GM21390 (cell line): ENCODE data around the gene FBRSL1.
"Not testable (repeated sequence)": the region's sequence is repeated elsewhere in the genome, so short reads cannot be mapped to it uniquely, and the experiment has no call there.

Experiments
- ATAC-seq: cut with Tn5 transposase; IDR thresholded peaks from one replicate; pipeline ENCODE4 v1.9.1; 2021; ENCODE audit not compliant: unreplicated experiment

FBRSL1 gene

GRCh38 chr12:132453361-132454192 is 36.4 kb upstream of the FBRSL1 start:
- no peak for ATAC-seq

GRCh38 chr12:132454193-132454932 is 35.6 kb upstream of the FBRSL1 start:
- ATAC-seq, result no peak

GRCh38 chr12:132454933-132455418 is 35.0 kb upstream of the FBRSL1 start:
- ATAC-seq, result no peak

DNA sequence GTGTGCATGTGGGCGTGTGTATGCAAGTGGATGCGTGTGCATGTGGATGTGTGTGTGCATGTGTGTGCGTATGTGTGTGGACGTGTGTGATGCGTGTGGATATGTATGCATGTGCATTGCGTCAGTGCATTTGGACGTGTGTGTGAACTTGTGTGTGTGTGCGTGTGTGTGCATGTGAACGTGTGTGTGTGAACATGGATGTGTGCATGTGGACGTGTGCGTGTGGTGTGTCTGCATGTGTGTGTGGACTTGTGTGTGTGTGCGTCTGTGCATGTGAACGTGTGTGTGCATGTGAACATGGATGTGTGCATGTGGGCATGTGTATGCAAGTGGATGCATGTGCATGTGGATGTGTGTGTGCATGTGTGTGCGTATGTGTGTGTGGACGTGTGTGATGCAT is 34.4 kb upstream of the FBRSL1 start:
- no peak for ATAC-seq

GRCh38 chr12:132456186-132456943 is 33.6 kb upstream of the FBRSL1 start:
- no peak for ATAC-seq

DNA sequence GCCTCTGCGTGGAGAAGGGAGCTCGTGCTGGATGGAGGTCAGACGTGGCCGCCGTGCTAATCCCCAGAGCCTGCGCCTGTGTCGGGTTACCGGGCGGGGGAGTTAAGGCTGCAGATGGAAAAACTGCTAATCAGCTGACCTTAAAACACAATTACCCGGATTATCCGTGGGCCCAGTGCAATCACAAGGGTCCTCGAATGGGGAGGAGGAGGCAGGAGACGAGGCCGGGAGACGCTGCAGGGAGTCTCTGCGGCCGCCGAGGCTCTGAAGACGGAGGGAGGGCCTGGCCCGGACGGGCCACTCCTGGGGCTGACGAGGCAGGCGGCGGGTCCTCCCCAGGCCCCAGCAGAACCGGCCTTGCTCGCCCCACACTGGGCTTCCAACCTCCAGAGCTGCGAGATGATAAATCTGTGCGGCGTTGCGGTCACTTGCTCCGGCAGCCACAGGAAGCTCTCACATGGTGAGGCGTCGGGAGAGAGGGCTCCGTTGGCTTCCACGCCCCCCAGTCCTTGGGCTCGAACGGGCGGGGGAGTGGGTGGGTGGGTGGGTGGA is 32.9 kb upstream of the FBRSL1 start:
- no peak for ATAC-seq

DNA sequence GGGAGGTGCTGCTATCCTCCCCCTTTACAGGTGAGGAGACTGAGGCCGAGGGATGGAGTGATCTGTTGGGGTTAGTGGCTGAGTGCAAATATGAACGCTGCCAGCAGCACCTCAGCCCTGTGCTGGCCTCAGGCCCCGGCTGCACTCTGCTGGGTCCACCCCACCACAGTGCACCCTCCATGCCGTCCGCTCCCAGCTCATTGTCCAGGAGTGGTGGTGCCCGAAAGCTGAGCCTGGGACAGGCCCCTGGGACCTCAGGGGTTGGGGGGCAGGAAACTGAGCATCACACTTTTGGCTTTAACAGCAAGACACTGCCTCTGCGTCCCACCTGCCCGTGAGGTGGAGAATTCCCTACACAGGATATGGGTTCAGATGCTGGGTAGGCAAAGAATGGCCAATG is 31.5 kb upstream of the FBRSL1 start:
- no peak for ATAC-seq

- ATAC-seq, result no peak
Observed at GRCh38 chr12:132458846-132459641, 30.9 kb upstream of the FBRSL1 start.

- ATAC-seq, result no peak
Observed at GRCh38 chr12:132460571-132460970, 29.4 kb upstream of the FBRSL1 start.

GRCh38 chr12:132461526-132461925 is 28.4 kb upstream of the FBRSL1 start:
- ATAC-seq, result no peak

DNA sequence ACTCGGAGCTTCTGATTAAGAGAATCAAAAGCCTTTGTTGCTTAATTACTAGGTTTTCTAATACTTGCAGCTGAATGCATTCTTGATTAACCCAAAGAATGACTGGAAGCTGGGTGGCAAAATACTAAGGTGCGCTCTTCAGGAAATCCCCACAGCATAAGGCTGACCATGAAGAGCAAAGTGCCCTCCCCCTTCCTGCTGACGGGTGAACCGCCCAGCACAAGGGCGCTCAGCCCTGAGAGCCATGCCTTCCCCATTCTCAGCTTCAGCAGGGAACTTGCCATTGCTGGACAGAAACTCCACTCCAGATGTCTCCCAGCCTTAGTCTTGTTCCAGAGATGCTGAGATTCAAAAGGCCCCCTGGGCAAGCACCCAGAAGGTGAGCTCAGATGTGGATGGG is 27.2 kb upstream of the FBRSL1 start:
- ATAC-seq, result no peak

- ATAC-seq, result not testable (repeated sequence)
Observed at GRCh38 chr12:132463284-132463924, 26.5 kb upstream of the FBRSL1 start.

DNA sequence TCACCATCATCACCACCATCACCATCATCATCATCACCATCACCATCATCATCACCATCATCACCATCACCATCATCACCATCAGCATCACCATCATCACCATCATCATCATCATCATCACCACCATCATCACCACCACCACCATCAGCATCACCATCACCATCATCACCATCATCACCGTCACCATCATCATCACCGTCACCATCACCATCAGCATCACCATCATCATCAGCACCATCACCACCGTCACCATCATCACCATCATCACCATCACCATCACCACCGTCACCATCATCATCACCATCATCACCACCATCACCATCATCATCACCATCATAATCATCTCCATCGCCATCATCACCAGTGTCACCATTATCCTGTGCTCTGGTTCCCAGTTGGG is 25.6 kb upstream of the FBRSL1 start:
- not testable (repeated sequence) for ATAC-seq

DNA sequence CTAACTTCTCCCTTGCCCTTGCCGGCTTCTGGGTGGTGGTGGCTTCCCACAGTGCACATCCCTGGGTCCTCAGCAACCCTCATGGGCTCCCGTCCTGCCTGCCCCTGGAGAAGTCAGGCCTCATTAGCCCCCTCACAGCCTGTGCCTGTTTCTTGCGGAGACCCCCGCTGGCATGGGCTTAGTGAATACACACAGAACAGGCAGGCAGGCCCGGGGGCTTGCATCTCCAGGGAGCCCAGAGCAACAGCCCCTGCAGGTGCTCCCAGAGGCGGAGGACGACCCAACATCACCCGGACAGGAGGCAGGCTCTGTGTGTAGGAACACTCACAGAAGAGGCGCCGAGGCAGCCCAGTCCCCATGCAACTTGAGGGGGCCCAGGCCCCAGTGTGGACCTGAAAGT is 25.1 kb upstream of the FBRSL1 start:
- ATAC-seq, result no peak

- no peak for ATAC-seq
Observed at GRCh38 chr12:132465269-132466190, 24.4 kb upstream of the FBRSL1 start.

GRCh38 chr12:132466241-132467201 is 23.4 kb upstream of the FBRSL1 start:
- no peak for ATAC-seq

GRCh38 chr12:132467511-132467910 is 22.4 kb upstream of the FBRSL1 start:
- ATAC-seq, result no peak

GRCh38 chr12:132469423-132469822 is 20.5 kb upstream of the FBRSL1 start:
- no peak for ATAC-seq
